Progenitor cell of endocrine pancreas (in vitro differentiated cells): ENCODE results near the gene NOLC1. TPM values are rescaled to one million over a fixed set of nuclear protein-coding genes. Genes with fewer than 3 reads are reported as not detected.

Source experiments
- DNase-seq: peaks from one replicate; pipeline ENCODE4 v3.0.0; 2021; ENCODE audit warnings: low spot score; ENCODE audit not compliant: unreplicated experiment
- H3K27ac Mint-ChIP-seq: 2 replicates; pipeline ENCODE4 v1.8.0; 2021; ENCODE audit warnings: mild to moderate bottlenecking, moderate library complexity, mixed read lengths
- H3K27me3 Mint-ChIP-seq: 2 replicates; pipeline ENCODE4 v1.8.0; 2021; ENCODE audit warnings: mixed read lengths
- H3K36me3 Mint-ChIP-seq: 2 replicates; pipeline ENCODE4 v1.8.0; 2022; ENCODE audit warnings: mixed read lengths; ENCODE audit not compliant: insufficient read depth
- H3K4me1 Mint-ChIP-seq: 2 replicates; pipeline ENCODE4 v1.8.0; 2021; ENCODE audit warnings: low read depth, mixed read lengths
- H3K4me3 Mint-ChIP-seq: 2 replicates; pipeline ENCODE4 v1.8.0; 2021; ENCODE audit warnings: low read depth, mild to moderate bottlenecking, moderate library complexity, mixed read lengths
- H3K9me3 Mint-ChIP-seq: 2 replicates; pipeline ENCODE4 v1.8.0; 2021; ENCODE audit warnings: low read depth, mixed read lengths
- CTCF ChIP-seq: fragments of 200-600 bp; sonication (generic); IDR thresholded peaks from one replicate; pipeline ENCODE4 v1.5.0; 2021; ENCODE audit warnings: antibody characterized with exemption, mild to moderate bottlenecking; ENCODE audit not compliant: unreplicated experiment
- total RNA-seq: library from RNA; stranded (reverse); gene quantifications from 2 replicates; pipeline ENCODE4 v1.2.1, GENCODE V29; 2021

NOLC1 gene
- total RNA-seq, 1 donor from 2014 or later = 64.7 TPM

DNA sequence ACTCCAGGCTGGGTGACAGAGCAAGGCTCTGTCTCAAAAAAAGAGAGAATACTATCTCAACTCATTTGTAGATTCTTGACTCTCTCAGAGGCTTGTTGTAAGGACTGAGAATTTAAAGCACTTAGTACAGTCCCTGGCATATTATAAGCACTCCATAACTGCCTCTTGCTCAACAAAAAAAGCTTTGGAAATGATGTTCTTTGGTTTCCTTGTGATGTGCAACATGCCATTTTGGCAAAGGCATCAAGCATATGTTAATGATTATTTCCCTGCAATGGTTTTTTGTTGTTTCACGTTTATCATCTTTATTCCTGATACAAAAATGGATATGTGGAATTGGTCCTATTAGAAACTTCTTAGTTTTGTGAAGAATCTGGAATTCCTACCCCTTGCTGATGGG, 15.7 kb downstream of the NOLC1 start:
- Mint-ChIP-seq H3K36me3 (peaks cover 2% of the 10 kb centered on the region), H3K27me3 (peaks cover 10% of the 10 kb centered on the region), H3K4me1 (no peaks in the 10 kb centered on the region), H3K9me3 (no peaks in the 10 kb centered on the region), H3K4me3 (no peak overlapping the region), H3K27ac (no peak overlapping the region)
- no peak for TF ChIP-seq CTCF
- no peak for DNase-seq

GRCh38 chr10:102170602-102171001, 18.4 kb downstream of the NOLC1 start:
- H3K27me3 Mint-ChIP-seq = peaks cover 10% of the 10 kb centered on the region
- no peak overlapping the region for H3K4me3 Mint-ChIP-seq
- no peak overlapping the region for H3K27ac Mint-ChIP-seq

DNA sequence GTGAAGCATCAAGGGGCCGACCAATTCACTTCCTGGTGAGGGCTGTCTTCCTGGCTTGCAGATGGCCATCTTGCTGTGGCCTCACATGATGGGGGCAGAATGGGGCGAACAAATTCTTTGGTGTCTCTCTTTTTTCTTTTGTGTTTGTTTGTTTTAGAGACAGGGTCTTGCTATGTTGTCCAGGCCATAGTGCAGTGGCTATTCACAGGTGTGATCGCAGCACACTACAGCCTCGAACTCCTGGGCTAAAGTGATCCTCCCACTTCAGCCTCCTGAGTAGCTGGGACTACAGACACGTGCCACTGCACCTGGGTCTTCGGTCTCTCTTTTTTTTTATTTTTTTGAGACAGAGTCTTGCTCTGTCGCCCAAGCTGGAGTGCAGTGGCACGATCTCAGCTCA, 20.1 kb downstream of the NOLC1 start:
- no peak overlapping the region for H3K27ac Mint-ChIP-seq
- DNase-seq = no peak
- no peaks in the 10 kb centered on the region for H3K4me1 Mint-ChIP-seq
- H3K9me3 Mint-ChIP-seq = no peaks in the 10 kb centered on the region
- no peak overlapping the region for H3K4me3 Mint-ChIP-seq
- H3K36me3 Mint-ChIP-seq = no peaks in the 10 kb centered on the region
- no peak for TF ChIP-seq CTCF
- peaks cover 10% of the 10 kb centered on the region for H3K27me3 Mint-ChIP-seq

More at GRCh38 chr10:102170602-102171001, 18.4 kb downstream of the NOLC1 start:
- no peak for TF ChIP-seq CTCF
- Mint-ChIP-seq H3K9me3 (no peaks in the 10 kb centered on the region), H3K4me1 (no peaks in the 10 kb centered on the region), H3K36me3 (no peaks in the 10 kb centered on the region)
- no peak for DNase-seq

DNA sequence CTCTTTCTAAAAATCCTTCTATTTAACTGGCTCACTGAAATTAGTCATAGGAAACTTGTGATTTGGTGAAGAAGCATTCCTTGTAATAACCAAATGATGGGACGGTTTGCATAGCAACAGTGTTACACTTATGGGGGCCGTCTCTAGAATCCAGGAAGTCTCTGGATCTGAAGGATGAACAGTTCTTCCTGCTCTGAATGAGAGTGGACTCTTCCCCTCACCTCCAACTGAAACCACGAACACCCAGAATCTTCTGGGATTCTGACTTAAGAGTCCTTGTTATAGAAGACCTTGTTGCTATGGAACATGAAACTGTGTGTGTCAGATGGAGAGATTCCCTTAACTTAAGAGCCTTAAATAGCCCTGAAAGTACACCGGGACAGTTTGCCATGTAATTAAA, 23.2 kb downstream of the NOLC1 start:
- no peak for TF ChIP-seq CTCF
- Mint-ChIP-seq H3K9me3 (no peaks in the 10 kb centered on the region), H3K4me1 (no peaks in the 10 kb centered on the region), H3K27me3 (peaks cover 14% of the 10 kb centered on the region), H3K36me3 (no peaks in the 10 kb centered on the region), H3K4me3 (no peak overlapping the region), H3K27ac (no peak overlapping the region)
- DNase-seq = no peak

DNA sequence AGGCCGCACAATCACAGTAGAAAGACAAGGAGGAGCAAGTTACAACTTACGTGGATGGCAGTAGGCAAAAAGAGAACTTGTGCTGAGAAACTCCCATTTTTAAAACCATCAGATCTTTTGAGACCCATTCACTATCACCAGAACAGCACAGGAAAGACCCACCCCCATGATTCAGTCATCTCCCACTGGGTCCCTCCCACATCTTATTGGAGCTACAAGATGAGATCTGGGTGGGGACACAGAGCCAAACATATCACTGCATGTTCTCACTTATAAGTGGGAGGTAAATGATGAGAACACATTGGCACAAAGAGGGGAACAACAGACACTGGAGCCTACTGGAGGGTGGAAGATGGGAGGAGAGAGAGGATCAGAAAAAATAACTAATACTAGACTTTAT, 32.4 kb downstream of the NOLC1 start:
- H3K4me3 Mint-ChIP-seq = no peak overlapping the region
- peaks cover 16% of the 10 kb centered on the region for H3K9me3 Mint-ChIP-seq
- H3K36me3 Mint-ChIP-seq = no peaks in the 10 kb centered on the region
- no peaks in the 10 kb centered on the region for H3K4me1 Mint-ChIP-seq
- H3K27ac Mint-ChIP-seq = no peak overlapping the region
- no peak for TF ChIP-seq CTCF
- DNase-seq = no peak
- H3K27me3 Mint-ChIP-seq = no peaks in the 10 kb centered on the region
